Gastroesophageal sphincter (tissue), 4 donors: ENCODE results near the gene MAP2K6. TPM values are rescaled to one million over a fixed set of nuclear protein-coding genes. Genes with fewer than 3 reads are reported as not detected.

Experiments used
- ATAC-seq: fragments of 150-250 bp; one replicate; pipeline ENCODE4 v1.9.1; 2016; ENCODE audit warnings: mild to moderate bottlenecking, moderate library complexity
- H3K27ac ChIP-seq, 4 donors: fragments of 200-600 bp; sonication (generic) in 3 of 4; 1 replicate in 3 of 4; 2 replicates in 1 of 4; pipeline ENCODE4 v1.5.1; 2016 to 2019
- H3K27me3 ChIP-seq: fragments of 200-600 bp; sonication (generic); one replicate; pipeline ENCODE4 v1.5.1; 2019
- H3K36me3 ChIP-seq, 2 donors: fragments of 200-600 bp; sonication (generic); one replicate each; pipeline ENCODE4 v1.5.1; 2019; ENCODE audit warnings: control low read depth in 1 of 2
- H3K4me1 ChIP-seq, 3 donors: fragments of 200-600 bp; sonication (generic); 1 replicate in 2 of 3; 2 replicates in 1 of 3; pipeline ENCODE4 v1.5.1; 2016 to 2019; ENCODE audit warnings: control low read depth in 2 of 3
- H3K4me3 ChIP-seq, 2 donors: fragments of 200-600 bp; sonication (generic); one replicate each; pipeline ENCODE4 v1.5.1; 2019; ENCODE audit warnings: mild to moderate bottlenecking in 1 of 2, moderate library complexity in 1 of 2
- H3K9me3 ChIP-seq, 3 donors: fragments of 200-600 bp; sonication (generic); one replicate each; pipeline ENCODE4 v1.5.1; 2017 to 2019; ENCODE audit warnings: control low read depth in 2 of 3
- CTCF ChIP-seq, 4 experiments: fragments of 200-600 bp in 2 of 4; fragments of 450-650 bp in 2 of 4; sonication (generic) in 1 of 4; IDR thresholded peaks; one replicate each; pipeline ENCODE4 v1.5.1; 2017 to 2019; ENCODE audit warnings: antibody characterized with exemption in 4 of 4, mild to moderate bottlenecking in 2 of 4, moderate library complexity in 2 of 4
- EP300 ChIP-seq: sonication (generic); formaldehyde crosslinking; IDR thresholded peaks from one replicate; pipeline ENCODE4 v1.6.1; 2017; ENCODE audit warnings: antibody characterized with exemption, mild to moderate bottlenecking
- POLR2A ChIP-seq, 2 donors: fragments of 450-650 bp; IDR thresholded peaks; one replicate each; pipeline ENCODE4 v1.6.1; 2017; ENCODE audit warnings: antibody characterized with exemption in 2 of 2, mild to moderate bottlenecking in 2 of 2, moderate library complexity in 1 of 2
- POLR2AphosphoS5 ChIP-seq: sonication (generic); formaldehyde crosslinking; IDR thresholded peaks from one replicate; pipeline ENCODE4 v1.6.1; 2017; ENCODE audit warnings: antibody characterized with exemption
- WGBS, 2 donors: methylation state at CpG; one replicate each; pipeline ENCODE4 v1.1.5; 2018; ENCODE audit warnings: low coverage in 1 of 2; 5-methylcytosine and 5-hydroxymethylcytosine counted together
- total RNA-seq, 4 donors: library from RNA; depleted of rRNA; stranded (reverse); fragments of >200 nt; gene quantifications; one replicate each; pipeline ENCODE4 v1.1.0, GENCODE V29; 2016

The MAP2K6 gene
- total RNA-seq, 4 donors from 2014 or later, result 0.69 to 8.7 (median 2.4) TPM

DNA sequence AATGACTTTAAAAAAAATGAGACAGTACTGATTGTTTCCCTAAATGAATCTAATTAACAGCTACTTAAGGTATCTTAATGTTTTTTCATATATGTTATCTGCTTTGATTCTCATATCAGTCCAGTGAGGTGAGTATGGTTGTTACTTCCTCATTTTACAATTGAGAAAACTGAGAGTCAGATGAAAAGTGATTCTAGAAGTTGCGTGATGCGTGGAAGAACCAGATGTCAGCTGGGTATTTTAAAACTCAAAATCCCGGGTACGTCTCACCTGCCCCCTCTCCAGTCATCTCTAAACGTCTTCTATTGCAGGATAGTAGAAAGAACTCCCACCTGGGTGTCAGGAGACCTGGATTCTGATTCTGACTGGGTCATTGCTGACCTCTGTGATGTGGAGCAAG is 89.2 kb downstream of the MAP2K6 start:
- Histone ChIP-seq H3K27me3 (no peaks in the 10 kb centered on the region), H3K36me3 (no peaks in the 10 kb centered on the region), H3K4me1 (peaks cover 8 to 27% (median 12%) of the 10 kb centered on the region in 3 donors), H3K4me3 (no peak overlapping the region), H3K27ac (no peak overlapping the region), H3K9me3 (no peaks in the 10 kb centered on the region)
- no peak for ATAC-seq
- no peak for TF ChIP-seq POLR2A (IDR thresholded peaks at IDR 0.05)
- TF ChIP-seq POLR2AphosphoS5, result no peak
- no peak for TF ChIP-seq EP300
- TF ChIP-seq CTCF (IDR thresholded peaks at IDR 0.05), result no peak
- 81 to 97% methylated on average over 5 of the region's 5 CpGs for WGBS, 2 donors

DNA sequence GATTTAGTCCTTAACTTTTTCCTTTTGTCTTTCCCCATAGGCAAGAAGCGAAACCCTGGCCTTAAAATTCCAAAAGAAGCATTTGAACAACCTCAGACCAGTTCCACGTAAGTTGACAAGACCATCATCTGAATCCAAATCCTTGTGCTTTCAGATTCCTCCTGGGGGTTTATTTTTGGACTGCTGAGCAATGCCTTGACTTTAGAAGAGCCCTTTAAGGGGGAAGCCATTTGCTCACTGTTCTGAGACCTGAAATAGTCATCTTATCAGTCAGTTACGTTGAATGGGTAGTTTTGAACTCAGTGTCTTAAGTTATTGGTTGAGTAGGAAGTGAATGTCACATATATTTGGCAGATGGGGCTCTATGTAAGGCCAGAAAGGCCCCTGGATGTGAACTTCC is 91.2 kb downstream of the MAP2K6 start:
- Histone ChIP-seq H3K4me1 (peaks cover 7 to 22% (median 8%) of the 10 kb centered on the region in 3 donors), H3K36me3 (no peaks in the 10 kb centered on the region), H3K4me3 (no peak overlapping the region), H3K9me3 (no peaks in the 10 kb centered on the region), H3K27ac (no peak overlapping the region), H3K27me3 (no peaks in the 10 kb centered on the region)
- WGBS, 2 donors, result 81 to 92% methylated on average over 3 of the region's 3 CpGs
- ATAC-seq, result no peak
- TF ChIP-seq EP300 (no peak), POLR2AphosphoS5 (no peak), CTCF (IDR thresholded peaks at IDR 0.05) (no peak), POLR2A (IDR thresholded peaks at IDR 0.05) (no peak)

DNA sequence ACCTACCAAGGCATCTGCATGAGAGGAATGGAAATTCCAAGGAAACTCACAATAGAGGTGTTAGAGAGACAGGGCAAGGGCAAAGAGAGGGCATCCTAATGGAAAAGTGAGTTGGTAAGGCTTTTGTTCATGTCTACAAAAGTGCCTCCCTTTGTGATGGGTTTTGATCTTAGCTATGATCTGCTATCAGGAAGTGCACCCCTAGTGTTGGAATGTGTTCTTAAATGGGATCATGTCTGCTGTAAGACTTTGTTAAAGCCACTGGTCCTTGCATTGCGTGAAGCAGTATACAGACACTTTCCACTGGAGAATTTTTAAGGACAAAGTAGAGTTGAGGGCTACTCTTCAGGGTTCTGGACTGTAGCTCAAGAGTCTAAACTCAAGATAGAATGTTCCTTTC is 92.0 kb downstream of the MAP2K6 start:
- WGBS, 2 donors, result 86 to 100% methylated on average over 1 of the region's 1 CpG
- no peak overlapping the region for H3K4me3 ChIP-seq
- peaks cover 0 to 14% (median under 1%) of the 10 kb centered on the region in 3 donors for H3K4me1 ChIP-seq
- no peaks in the 10 kb centered on the region for H3K9me3 ChIP-seq
- ATAC-seq, result no peak
- H3K27me3 ChIP-seq, result no peaks in the 10 kb centered on the region
- no peak for TF ChIP-seq POLR2AphosphoS5
- TF ChIP-seq CTCF (IDR thresholded peaks at IDR 0.05), result no peak
- TF ChIP-seq POLR2A (IDR thresholded peaks at IDR 0.05), result no peak
- TF ChIP-seq EP300, result no peak
- H3K36me3 ChIP-seq, result no peaks in the 10 kb centered on the region
- no peak overlapping the region for H3K27ac ChIP-seq

- no peak overlapping the region for H3K27ac ChIP-seq
- H3K4me1 ChIP-seq, result no peaks in the 10 kb centered on the region
- WGBS, 2 donors, result 93 to 100% methylated on average over 1 of the region's 1 CpG
- no peak for ATAC-seq
- H3K9me3 ChIP-seq, result no peaks in the 10 kb centered on the region
- no peaks in the 10 kb centered on the region for H3K27me3 ChIP-seq
- H3K36me3 ChIP-seq, result no peaks in the 10 kb centered on the region
- TF ChIP-seq CTCF (IDR thresholded peaks at IDR 0.05) (no peak), POLR2AphosphoS5 (no peak), EP300 (no peak), POLR2A (IDR thresholded peaks at IDR 0.05) (no peak)
- no peak overlapping the region for H3K4me3 ChIP-seq
Measured at GRCh38 chr17:69508814-69509213, 94.3 kb downstream of the MAP2K6 start.

DNA sequence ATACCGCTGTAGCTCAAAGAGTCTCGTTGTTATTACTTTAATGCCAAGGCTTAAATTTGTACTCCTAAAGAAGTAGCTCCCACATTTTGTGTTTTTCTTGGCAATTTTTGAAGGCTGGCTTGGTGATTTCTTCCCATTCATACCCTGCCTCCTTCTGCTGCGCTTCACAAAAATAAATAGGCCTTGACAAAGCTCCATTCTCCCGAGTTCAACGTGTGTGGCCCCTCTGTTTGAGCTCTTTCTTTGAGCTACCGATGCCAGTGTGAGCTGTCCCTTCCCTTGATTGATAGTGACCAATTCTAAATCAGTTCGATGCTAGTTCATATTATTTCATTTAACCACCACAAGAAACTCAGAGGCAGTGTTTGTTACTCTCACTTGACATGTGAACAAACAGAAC is 96.8 kb downstream of the MAP2K6 start:
- Histone ChIP-seq H3K4me3 (no peak overlapping the region), H3K4me1 (no peaks in the 10 kb centered on the region), H3K9me3 (no peaks in the 10 kb centered on the region), H3K27me3 (no peaks in the 10 kb centered on the region), H3K36me3 (no peaks in the 10 kb centered on the region), H3K27ac (no peak overlapping the region)
- ATAC-seq, result no peak
- TF ChIP-seq EP300, result no peak
- no peak for TF ChIP-seq CTCF (IDR thresholded peaks at IDR 0.05)
- no peak for TF ChIP-seq POLR2AphosphoS5
- no peak for TF ChIP-seq POLR2A (IDR thresholded peaks at IDR 0.05)
- 69 to 80% methylated on average over 6 to 7 of the region's 7 CpGs for WGBS, 2 donors
